Activated gamma-delta T cell (primary cell): Measurements from ENCODE around the gene PLD4.
"Not testable (repeated sequence)": the region's sequence is repeated elsewhere in the genome, so short reads cannot be mapped to it uniquely, and the experiment has no call there.

Experiments
- DNase-seq: peaks from one replicate; lab custom pipeline; 2025; lab: John Stamatoyannopoulos, UW

The PLD4 gene

DNA sequence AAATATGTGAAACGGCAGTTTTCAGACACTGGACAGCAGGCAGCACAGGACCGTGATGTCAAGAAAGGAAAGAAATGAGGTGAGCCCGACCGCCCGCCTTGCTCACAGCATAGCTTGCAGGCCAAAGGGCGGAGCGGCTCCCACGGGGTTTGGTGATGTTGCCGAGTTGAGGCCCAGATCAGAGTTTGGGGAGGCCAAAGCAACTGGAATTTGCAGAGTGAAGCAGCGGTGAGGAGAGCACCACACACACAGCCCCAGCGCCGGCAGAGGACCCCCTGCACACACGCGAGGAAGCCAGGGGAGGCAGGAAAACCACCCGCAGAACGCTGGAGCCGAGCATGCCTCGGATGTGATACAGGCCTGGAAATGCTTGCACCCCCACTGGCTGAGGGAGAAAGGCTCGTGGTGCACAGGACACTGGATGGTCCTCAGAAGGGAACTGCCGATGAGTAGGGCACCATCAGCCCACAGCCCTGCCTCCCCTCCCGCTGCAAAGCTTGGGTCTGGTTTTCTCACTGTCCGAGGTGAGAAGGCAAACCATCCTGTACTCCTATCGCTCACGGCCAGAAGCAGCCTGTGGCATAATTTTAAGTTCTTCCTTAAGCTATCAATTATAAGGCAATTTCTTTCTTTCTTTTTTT, 25.7 kb upstream of the PLD4 start:
- no peak for DNase-seq

- DNase-seq = no peak
Observed at GRCh38 chr14:104899781-104900180, 24.9 kb upstream of the PLD4 start.

- no peak for DNase-seq
Observed at GRCh38 chr14:104900639-104901512, 23.8 kb upstream of the PLD4 start.

DNA sequence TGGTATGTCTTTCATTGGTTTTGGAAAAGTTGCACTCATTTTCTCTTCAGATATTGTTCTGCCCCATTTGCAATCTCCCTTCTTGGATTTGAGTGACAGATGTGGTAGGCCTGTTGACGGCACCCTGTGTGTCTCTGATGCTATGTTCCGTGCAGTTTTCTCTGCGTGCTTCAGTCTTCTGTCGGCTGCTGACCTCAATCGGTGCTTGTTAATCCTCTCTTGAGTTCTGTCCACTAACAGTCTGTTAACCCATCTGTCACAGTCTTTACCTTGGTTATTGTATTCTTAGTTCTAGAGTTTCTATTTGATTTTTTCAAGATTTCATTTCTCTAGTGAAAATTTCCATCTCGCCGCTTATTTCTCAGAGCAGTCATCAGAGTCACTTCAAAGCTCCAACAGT, 20.7 kb upstream of the PLD4 start:
- DNase-seq = no peak

DNA sequence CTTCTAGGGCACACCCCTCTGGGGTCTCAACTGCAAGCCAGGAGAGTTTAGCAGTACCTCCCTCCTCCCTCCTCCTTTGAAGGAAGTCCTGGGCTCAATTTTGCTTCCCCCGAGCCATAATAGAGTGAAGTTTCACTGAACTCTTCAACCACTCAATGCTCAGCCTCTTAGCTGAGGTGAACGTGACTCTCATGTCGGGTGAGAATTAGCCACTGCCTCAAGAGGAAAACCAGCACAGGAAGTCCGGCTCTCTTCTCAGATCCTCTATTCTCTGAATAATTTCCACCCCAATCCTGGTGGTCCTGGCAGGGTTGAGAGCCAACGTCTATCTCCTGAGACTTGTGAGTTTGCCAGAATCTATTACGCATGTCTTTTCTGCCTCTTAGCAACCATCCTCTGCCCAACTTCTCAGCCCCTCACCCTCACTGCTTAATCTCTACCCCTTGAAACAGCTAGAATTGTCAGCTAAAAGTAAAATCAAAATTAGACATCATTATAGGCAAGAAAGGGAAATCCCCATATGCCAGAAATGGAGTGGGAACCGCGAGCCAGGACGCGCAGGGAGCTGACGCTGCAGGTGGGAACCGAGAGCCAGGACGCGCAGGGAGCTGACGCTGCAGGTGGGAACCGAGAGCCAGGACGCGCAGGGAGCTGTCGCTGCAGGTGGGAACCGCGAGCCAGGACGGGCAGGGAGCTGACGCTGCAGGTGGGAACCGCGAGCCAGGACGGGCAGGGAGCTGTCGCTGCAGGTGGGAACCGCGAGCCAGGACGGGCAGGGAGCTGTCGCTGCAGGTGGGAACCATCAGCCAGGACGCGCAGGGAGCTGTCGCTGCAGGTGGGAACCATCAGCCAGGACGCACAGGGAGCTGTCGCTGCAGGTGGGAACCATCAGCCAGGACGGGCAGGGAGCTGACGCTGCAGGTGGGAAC, 19.8 kb upstream of the PLD4 start:
- not testable (repeated sequence) for DNase-seq

DNA sequence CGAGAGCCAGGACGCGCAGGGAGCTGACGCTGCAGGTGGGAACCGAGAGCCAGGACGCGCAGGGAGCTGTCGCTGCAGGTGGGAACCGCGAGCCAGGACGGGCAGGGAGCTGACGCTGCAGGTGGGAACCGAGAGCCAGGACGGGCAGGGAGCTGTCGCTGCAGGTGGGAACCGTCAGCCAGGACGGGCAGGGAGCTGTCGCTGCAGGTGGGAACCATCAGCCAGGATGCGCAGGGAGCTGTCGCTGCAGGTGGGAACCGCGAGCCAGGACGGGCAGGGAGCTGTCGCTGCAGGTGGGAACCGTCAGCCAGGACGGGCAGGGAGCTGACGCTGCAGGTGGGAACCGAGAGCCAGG, 19.1 kb upstream of the PLD4 start:
- DNase-seq = not testable (repeated sequence)

GRCh38 chr14:104908303-104908702, 16.4 kb upstream of the PLD4 start:
- DNase-seq = no peak

- DNase-seq = no peak
Observed at GRCh38 chr14:104912053-104912452, 12.6 kb upstream of the PLD4 start.

GRCh38 chr14:104913435-104913834, 11.2 kb upstream of the PLD4 start:
- DNase-seq = no peak

DNA sequence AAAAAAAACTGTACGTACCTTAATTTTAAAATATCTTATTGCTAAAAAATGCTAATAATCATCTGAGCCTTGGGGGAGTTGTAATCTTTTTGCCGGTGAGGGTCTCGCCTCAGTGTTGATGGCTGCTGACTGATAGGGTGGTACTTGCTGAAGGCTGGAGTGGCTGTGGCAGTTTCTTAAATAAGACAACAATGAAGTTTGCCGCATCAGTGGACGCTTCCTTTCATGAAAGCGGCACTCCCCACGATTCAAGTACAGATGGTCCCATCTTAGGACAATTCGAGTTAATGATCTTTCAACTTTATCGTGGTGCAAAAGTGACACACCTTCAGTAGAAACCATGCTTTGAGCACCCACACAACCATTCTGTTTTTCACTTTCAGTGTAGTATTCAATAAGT, 7.6 kb upstream of the PLD4 start:
- DNase-seq = no peak

DNA sequence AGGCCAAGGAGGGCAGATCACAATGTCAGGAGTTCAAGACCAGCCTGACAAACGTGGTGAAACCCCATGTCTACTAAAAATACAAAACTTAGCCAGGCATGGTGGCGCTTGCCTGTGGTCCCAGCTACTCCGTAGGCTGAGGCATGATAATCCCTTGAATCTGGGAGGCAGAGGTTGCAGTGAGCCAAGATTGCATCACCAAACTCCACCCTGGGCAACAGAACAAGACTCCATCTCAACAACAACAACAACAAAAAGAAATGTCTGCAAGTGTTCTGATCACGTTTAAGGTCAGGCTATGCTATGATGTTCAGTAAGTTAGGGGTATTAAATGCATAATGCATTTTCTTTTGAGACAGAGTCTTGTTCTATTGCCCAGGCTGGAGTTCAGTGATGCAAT, 6.7 kb upstream of the PLD4 start:
- no peak for DNase-seq

GRCh38 chr14:104919152-104919992, 5.3 kb upstream of the PLD4 start:
- DNase-seq = not testable (repeated sequence)

- no peak for DNase-seq
Observed at GRCh38 chr14:104919993-104920315, 4.7 kb upstream of the PLD4 start.

DNA sequence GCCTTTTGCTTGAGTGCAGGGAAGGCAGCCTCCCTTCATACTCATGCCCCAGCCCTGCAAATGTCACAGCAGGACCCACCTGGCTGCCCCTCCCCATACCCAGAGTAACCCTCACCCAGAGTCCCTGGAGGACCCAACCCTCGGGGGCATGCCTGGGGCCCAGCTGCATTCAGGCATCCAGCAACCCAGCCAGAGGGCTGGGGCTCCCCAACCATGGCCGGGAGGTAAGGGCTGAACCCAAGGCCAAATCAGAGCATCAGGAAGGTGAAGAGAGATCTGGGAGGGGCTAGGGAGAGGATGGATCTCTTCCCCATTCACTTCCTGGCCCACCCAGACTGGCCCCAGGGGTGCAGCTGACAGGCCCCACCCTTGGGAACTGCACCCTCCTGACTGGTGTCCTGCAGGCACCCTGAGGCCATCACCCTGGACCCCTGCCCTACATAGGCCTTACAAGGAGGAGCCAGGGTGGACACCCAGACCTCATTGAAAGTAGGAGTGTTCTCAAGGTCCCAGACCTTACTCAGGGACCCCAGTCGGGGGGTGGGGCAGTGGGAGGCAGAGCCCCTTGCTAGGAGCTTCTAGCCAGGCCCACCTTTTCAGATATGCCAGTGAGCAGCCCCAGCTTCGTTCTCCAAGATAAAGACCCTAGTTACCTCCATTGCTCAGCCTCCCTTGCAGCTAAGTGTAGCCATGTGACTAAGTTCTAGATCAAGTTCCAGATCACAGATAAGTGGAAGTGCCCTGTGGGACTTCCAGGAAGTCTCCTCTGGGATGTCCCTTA, 849 bp upstream of the PLD4 start:
- DNase-seq = no peak

GRCh38 chr14:104925214-104925854, 655 bp downstream of the PLD4 start:
- DNase-seq = no peak

GRCh38 chr14:104925855-104926609, 1.4 kb downstream of the PLD4 start:
- DNase-seq = no peak

DNA sequence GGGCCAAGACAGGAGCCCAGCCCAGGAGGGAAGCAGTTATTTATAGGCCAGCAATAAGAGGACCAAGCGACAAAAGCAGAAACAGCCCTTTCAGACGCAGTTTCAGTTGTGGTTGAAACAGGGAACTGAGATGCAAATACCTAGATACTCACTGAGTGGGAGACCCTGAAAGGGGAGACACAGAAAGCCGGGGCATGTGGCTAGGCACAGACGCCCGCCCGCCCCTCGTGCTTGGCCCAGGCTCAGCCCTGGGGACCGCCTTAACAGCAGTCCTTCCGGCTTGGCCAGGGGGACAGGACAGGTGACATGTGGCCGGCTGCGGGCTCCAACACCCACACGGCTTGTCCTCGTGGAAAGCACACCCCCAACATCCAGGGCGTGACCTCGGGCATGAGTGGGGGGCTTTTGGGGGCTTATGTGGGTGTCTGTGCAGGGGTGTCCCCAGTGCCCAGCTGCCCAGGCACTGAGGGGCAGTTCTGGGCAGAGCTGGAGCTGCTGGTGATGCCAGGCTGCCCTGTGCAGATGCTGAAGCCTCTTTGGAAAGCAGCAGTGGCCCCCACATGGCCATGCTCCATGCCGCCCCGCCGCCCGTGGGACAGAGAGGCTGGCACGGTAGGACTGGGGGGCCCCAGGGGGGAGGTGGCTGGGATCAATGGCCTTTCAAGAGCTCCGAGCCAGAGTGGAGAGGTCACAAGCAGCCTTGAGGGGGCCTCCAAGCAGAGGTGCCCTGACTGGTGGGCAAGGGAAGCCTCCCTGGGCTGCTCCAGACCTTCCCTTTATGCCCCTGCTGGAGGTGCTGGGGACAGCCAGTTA, 2.1 kb downstream of the PLD4 start:
- no peak for DNase-seq

DNA sequence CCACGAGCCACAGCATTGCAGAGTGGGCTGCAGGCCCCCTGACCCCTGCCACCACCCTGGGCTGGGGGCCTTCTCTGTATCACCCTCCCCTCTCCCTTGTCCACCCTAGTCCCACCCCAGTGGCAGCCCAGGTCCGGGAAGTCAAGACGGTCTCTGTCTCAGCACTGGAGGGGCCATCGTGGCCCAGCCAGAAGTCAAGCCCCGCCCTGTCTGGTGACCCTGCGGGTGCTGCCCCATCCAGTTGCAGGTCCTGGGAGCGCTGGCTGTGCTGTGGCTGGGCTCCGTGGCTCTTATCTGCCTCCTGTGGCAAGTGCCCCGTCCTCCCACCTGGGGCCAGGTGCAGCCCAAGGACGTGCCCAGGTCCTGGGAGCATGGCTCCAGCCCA, 2.7 kb downstream of the PLD4 start:
- DNase-seq = no peak

DNA sequence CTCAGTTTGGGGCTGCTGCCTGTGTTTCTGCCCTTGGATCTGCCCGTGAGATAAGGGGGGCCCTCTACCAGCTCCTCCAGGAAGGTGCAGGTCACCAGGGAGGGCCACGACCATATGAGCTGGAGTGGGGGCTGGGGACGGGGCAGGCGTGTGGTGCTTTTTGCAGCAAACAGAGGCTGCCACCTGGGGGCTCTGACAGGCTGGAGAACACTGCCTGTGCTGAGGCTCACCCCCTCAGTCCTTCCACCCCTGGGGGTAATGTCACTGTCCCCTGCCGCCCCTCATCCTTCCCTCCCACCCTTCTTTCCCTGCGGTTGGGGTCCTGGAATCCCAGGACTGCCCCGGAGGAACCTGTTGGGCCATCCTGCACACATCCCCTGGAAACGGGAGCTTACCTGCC, 3.2 kb downstream of the PLD4 start:
- no peak for DNase-seq
